Glomerular visceral epithelial cell (primary cell): Measurements from ENCODE around the gene CDKL5.
A peak's percentile ranks its signal among the peaks of the same experiment; 100 is the strongest.
"Not testable (repeated sequence)": the region's sequence is repeated elsewhere in the genome, so short reads cannot be mapped to it uniquely, and the experiment has no call there.

Experiments
- DNase-seq: peaks from one replicate; pipeline ENCODE4 v3.0.0-alpha.2; 2016; ENCODE audit errors: extremely low spot score

CDKL5 gene

DNA sequence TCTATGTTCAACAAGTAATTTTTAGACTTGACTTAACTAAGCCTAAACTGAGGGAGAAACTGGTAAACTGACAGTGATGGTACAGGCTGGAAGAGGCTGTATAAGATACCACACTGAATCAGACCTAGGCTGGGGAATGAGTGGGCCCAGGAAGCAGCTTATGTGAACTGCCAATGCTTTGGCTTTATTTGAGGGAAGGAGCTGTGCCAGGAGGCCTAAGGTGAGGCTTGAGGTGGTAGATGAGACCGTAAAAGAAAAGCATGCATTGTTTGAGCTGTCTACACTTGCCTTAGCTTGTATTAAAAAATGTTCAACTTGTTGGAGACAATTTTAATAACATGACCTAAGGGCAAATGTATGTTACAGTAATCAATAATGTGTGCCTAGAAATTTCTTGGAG lies 150.3 kb downstream of the CDKL5 start:
- no peak for DNase-seq

- no peak for DNase-seq
These were observed 152.0 kb downstream of the CDKL5 start for GRCh38 chrX:18577400-18577799.

DNA sequence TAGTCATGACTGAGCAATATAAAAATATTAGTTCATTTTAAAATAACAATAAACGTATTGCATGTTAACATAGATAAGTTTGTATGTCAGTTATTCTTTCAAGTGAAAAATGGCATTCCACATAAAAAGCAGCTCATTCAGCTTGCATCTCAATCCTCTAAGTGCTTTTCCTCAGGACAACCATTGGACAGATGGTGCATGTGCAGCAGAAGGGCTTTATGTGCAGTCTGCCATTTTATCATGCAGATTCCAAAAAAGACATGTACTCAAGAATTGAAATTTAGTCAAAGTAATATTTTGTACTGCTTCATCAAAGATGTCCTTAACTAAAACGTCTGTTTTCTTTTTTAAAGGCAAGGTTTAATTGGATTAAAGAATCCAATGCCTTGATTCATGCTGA lies 153.1 kb downstream of the CDKL5 start:
- DNase-seq: no peak

DNA sequence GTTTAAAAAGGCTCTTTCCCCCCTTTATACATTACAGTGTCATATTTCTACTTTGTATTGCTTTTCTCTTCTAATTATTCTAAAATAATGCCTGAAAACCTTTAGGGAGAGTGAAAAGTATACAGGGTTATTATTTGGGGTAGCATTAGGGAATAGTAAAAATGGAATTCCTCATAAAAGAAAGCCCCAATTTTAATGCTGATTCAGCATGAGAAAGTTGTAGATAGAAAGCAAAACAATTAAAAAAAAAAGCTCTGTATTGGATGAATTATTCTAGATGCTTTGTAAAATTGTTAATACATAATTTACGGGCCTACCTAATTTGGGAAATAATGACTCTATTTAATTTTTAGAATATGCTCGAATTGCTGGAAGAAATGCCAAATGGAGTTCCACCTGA lies 154.1 kb downstream of the CDKL5 start:
- DNase-seq: no peak

DNA sequence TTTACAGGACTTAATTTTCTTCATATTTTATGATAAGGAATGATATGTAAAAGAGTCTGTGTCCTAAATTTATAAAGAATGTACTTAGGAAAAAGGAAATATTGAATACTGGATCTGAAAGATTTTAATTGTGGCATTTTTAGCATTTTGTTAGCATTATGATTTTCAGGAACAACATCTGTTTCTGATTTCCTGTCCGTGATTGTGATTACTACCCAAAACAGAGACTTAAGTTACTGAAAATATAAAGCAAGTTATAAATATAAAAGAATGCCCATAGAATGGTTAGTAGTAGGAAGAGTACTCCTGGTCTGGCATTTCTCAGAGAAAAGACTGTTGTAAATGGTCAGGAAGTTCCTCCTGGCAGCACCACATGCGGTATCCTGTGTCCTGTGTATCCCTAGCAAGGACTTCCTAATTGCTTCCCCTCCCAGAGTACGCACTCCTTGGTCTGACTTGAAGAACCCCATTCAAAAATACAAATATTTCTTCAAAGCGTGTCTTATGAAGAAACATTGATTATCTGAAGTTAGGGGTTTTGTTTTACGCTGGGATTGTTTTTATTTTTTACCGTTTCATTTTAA lies 157.6 kb downstream of the CDKL5 start:
- no peak for DNase-seq

DNA sequence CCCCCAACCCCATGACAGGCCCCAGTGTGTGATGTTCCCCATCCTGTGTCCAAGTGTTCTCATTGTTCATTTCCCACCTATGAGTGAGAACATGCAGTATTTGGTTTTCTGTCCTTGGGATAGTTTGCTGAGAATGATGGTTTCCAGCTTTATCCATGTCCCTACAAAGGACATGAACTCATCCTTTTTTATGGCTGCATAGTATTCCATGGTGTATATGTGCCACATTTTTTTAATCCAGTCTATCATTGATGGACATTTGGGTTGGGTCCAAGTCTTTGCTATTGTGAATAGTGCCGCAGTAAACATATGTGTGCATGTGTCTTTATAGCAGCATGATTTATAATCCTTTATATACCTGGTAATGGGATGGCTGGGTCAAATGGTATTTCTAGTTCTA lies 163.9 kb downstream of the CDKL5 start:
- DNase-seq: not testable (repeated sequence)

GRCh38 chrX:18591834-18592233 lies 166.4 kb downstream of the CDKL5 start:
- no peak for DNase-seq

DNA sequence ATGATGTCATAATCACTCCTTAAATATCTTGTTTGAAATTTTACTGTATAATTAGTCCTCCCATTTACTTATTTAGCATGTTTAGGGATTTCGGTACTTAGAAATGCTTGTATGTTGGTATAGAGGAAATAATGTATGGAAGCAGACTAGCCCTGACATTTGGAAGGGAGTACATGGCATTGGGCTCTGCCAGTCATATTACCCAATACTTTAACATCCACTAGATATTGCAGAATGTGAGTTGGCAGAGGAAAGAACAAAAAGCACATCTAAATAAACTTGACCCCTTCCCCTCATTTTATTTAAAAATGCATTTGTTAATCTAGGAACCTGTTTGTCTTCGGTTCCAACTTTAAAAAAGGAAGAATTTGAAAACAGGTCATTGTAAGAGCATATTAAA lies 168.7 kb downstream of the CDKL5 start:
- no peak for DNase-seq

- DNase-seq: no peak
These were observed 170.7 kb downstream of the CDKL5 start for GRCh38 chrX:18596096-18596495.

GRCh38 chrX:18598413-18598812 lies 173.0 kb downstream of the CDKL5 start:
- no peak for DNase-seq

- no peak for DNase-seq
These were observed 182.6 kb downstream of the CDKL5 start for GRCh38 chrX:18607966-18608365.

- DNase-seq: no peak
These were observed 188.7 kb downstream of the CDKL5 start for GRCh38 chrX:18613930-18614639.

GRCh38 chrX:18616688-18617406 lies 191.4 kb downstream of the CDKL5 start:
- DNase-seq: no peak

GRCh38 chrX:18617407-18617750 lies 192.0 kb downstream of the CDKL5 start:
- peak; percentile 80 for DNase-seq

GRCh38 chrX:18619288-18619687 lies 193.9 kb downstream of the CDKL5 start:
- DNase-seq: no peak

DNA sequence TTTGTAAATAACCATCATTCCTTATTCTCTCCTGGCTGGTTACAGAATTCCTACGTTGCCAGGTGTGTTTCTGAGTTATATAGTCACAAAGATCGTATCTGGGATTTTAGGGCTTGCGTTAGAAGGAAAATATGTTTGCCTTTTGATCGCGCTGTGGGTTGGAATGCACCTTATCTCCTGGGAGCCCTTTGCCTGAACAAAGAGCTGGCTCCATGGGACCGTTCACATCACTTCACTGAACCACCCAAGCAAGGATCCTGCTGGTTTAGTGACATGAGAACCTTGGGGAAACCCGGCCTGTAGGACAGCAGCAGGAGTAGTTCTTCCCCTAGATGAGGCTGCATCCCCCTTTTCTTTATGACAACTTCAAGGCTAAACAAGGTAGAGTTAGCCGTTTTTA lies 194.9 kb downstream of the CDKL5 start:
- DNase-seq: peak; percentile 2

- no peak for DNase-seq
These were observed 199.2 kb downstream of the CDKL5 start for GRCh38 chrX:18624599-18624998.

GRCh38 chrX:18630934-18631333 lies 205.5 kb downstream of the CDKL5 start:
- DNase-seq: no peak

DNA sequence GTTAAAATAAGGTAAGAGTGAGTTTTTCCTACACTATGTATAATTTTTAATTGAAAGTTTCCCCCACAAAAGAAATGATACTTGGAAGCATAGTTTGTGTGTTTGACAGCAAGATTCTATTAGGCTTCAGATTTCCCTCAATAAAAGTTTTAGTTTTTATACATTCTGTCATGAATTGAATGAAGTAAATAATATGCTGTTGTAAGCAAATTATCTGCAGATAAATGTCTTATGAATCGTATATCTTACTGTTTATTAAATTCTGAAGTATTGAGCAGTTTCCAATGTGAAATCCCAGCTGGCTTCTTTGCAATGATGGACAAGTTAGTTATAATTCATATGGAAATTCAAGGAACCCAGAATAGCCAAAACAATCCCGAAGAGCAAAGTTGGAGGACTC lies 213.0 kb downstream of the CDKL5 start:
- no peak for DNase-seq

DNA sequence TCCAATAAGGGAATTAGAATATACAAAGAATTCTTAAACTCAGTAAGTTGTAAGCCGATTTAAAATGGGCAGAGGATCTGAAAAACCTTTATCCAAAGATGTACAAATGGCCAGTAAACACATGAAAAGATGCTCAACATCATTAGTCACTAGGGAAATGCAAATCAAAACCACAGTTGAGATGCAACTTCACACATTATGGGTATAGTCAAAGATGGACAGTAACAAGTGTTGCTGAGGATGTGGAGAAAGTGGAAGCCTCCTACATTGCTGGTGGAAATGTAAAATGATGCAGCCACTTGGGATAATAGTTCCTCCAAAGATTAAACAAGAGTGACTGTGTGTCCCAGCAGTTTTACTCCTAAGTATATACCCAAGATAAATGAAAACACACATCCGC lies 213.9 kb downstream of the CDKL5 start:
- DNase-seq: no peak

GRCh38 chrX:18640686-18641085 lies 215.3 kb downstream of the CDKL5 start:
- no peak for DNase-seq

DNA sequence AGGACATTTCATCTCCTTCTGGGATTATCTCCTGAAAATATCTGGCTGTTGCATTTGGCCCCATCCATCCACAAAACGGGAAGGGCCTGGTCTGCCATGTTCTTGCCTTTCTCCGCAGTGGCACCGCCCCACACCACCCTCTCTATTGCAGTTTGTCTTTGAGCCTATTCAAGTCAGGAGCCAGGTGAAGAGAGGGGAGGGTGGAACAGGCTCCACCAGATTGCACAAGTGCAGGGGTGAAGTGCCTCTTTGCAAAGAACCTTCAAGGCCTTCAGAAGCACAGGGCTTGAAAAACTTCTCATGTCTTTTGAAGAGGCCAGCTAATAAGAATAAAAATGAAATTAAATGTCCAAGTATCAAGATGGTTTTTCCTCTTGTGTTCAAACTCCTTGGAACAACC lies 217.8 kb downstream of the CDKL5 start:
- no peak for DNase-seq

DNA sequence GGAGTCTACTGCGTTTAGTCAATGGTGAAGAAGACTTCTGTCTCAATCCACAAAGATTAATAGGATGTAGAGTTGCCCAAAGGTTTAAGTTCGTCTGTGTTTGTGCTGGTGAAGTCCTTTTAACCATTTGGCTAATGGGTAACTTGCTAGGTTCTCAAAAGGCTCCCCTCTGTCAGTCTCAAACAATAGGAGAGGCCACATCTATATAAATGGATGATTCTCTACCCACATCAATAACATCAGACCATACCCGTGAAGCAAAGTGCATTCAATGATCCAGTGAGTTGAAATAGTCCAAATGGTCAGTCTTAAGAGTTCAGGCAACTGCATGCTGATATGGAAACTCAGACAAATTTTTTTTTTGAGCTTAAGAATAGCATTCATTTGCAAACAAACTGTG lies 218.4 kb downstream of the CDKL5 start:
- no peak for DNase-seq
